ENCODE results near the gene SPDL1. TPM values are rescaled to one million over a fixed set of nuclear protein-coding genes. Genes with fewer than 3 reads are reported as not detected.

SPDL1 gene
- total RNA-seq, 4 donors from 2014 or later: 0.78 to 4.6 (median 3.2) TPM

DNA sequence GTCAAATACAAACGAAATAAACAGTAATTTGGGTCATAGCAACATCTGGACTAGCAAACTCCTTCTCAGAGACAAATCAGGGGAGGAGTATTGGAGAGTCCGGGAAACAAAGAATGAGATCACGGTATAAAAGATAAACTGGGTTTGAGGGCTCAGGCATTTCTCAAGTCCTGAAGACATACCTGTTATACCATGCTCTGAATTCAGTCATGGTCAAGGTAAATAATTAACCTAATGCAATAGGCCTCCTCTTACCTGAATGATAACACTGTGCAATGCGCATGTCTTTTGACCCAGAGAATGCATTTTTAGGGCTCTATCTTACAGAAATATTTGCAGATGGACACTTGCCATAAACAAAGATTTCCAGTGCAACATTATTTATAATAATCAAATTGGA lies 31.9 kb upstream of the SPDL1 start:
- Histone ChIP-seq H3K9me3 (no peaks in the 10 kb centered on the region), H3K27me3 (peaks cover 0 to 7% (median 0%) of the 10 kb centered on the region in 3 donors), H3K4me1 (no peaks in the 10 kb centered on the region), H3K27ac (no peak overlapping the region), H3K36me3 (no peaks in the 10 kb centered on the region), H3K4me3 (no peak overlapping the region)
- in situ Hi-C loops (cut with MboI; ENCODE audit: low sequenced_read_pairs in 4 of 4) (loop anchor here in 1 of 4 donors (25.0 kb wide), 2 partner anchors 564 to 864 kb away; no protein-coding TSS in a partner anchor), intact Hi-C loops (cut with DNase I; ENCODE audit: low total_unique reads) (no loop called here)
- ATAC-seq (no peak), DNase-seq (no peak)
- TF ChIP-seq, protein P1, sequence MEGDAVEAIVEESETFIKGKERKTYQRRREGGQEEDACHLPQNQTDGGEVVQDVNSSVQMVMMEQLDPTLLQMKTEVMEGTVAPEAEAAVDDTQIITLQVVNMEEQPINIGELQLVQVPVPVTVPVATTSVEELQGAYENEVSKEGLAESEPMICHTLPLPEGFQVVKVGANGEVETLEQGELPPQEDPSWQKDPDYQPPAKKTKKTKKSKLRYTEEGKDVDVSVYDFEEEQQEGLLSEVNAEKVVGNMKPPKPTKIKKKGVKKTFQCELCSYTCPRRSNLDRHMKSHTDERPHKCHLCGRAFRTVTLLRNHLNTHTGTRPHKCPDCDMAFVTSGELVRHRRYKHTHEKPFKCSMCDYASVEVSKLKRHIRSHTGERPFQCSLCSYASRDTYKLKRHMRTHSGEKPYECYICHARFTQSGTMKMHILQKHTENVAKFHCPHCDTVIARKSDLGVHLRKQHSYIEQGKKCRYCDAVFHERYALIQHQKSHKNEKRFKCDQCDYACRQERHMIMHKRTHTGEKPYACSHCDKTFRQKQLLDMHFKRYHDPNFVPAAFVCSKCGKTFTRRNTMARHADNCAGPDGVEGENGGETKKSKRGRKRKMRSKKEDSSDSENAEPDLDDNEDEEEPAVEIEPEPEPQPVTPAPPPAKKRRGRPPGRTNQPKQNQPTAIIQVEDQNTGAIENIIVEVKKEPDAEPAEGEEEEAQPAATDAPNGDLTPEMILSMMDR (IDR thresholded peaks at IDR 0.05 in 4 of 5, conservative IDR thresholded peaks at IDR 0.05 in 1 of 5): no peak
- TF ChIP-seq POLR2A (IDR thresholded peaks at IDR 0.05): no peak

DNA sequence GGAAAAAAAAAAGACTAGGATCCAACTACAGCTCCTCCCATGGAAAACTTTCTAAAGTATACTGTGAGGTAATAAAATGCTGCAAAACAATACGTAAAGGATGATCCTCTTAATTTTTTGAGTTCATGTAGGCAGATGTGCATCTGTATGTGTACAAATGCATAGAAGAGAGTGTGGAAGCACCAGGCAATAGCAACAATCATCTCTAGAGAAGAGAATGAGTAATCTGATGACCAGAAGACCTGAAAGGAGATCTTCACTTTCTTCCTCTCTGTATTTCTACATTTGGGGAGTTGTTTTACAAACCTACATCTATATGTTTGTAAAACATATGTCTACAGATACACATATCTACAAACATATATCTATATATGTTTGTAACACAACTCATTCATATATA lies 29.3 kb upstream of the SPDL1 start:
- intact Hi-C loops (cut with DNase I; ENCODE audit: low total_unique reads) (no loop called here), in situ Hi-C loops (cut with MboI; ENCODE audit: low sequenced_read_pairs in 4 of 4) (loop anchor here in 1 of 4 donors (25.0 kb wide), 2 partner anchors 567 to 867 kb away; no protein-coding TSS in a partner anchor)
- TF ChIP-seq, protein P1 (IDR thresholded peaks at IDR 0.05 in 4 of 5, conservative IDR thresholded peaks at IDR 0.05 in 1 of 5): no peak
- TF ChIP-seq POLR2A (IDR thresholded peaks at IDR 0.05): no peak
- Histone ChIP-seq H3K9me3 (no peaks in the 10 kb centered on the region), H3K27me3 (peaks cover 0 to 7% (median 0%) of the 10 kb centered on the region in 3 donors), H3K36me3 (no peaks in the 10 kb centered on the region), H3K27ac (no peak overlapping the region), H3K4me3 (no peak overlapping the region), H3K4me1 (no peaks in the 10 kb centered on the region)
- DNase-seq (no peak), ATAC-seq (no peak)

DNA sequence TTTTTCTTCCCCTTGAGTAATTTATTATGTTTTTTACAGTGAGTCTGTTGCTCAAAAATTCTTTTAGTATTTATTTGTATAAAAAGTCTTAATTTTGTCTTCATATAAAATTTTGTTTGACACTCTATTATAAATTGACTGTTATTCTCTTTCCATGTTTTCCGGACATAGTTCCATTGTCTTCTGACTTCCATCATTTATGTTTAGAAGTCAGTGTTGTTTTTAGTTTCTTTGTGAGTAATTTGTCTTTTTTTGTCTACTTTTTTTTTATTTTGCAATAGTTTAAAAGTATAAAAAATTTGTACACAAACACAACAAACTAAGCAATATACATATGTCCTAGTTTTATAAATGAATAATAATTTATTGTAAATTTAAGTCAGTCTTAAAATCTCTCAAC lies 25.7 kb upstream of the SPDL1 start:
- DNase-seq (no peak), ATAC-seq (no peak)
- intact Hi-C loops (cut with DNase I; ENCODE audit: low total_unique reads): no loop called here
- Histone ChIP-seq H3K27me3 (no peaks in the 10 kb centered on the region), H3K4me3 (no peak overlapping the region), H3K36me3 (no peaks in the 10 kb centered on the region), H3K9me3 (no peaks in the 10 kb centered on the region), H3K27ac (no peak overlapping the region), H3K4me1 (no peaks in the 10 kb centered on the region)
- TF ChIP-seq POLR2A (IDR thresholded peaks at IDR 0.05): no peak
- TF ChIP-seq, protein P1 (IDR thresholded peaks at IDR 0.05 in 4 of 5, conservative IDR thresholded peaks at IDR 0.05 in 1 of 5): no peak
- in situ Hi-C loops (cut with MboI; ENCODE audit: low sequenced_read_pairs in 4 of 4): loop anchor here in 1 of 4 donors (25.0 kb wide), 2 partner anchors 571 to 871 kb away; no protein-coding TSS in a partner anchor

DNA sequence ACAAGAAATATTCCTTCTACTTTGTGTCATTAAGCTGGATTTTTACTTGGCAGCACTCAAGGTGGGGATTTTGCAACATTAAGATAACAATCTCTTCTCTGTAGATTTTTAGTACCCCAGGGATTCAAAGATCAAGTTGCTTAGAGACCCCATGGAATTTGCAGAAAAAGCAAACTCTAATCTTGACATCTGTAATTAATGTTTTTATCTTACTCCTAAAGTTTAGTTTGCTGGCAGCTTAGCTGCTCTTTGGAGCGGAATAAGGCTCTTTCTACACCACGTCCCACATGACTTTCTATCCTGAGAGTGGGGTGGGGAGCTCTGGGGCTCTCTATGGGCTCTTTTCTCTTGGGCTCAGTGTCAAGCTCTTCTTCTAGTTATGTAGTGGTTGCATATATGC lies 21.7 kb upstream of the SPDL1 start:
- Histone ChIP-seq H3K27ac (no peak overlapping the region), H3K4me3 (no peak overlapping the region), H3K9me3 (no peaks in the 10 kb centered on the region), H3K27me3 (no peaks in the 10 kb centered on the region), H3K4me1 (no peaks in the 10 kb centered on the region), H3K36me3 (no peaks in the 10 kb centered on the region)
- TF ChIP-seq, protein P1 (IDR thresholded peaks at IDR 0.05 in 4 of 5, conservative IDR thresholded peaks at IDR 0.05 in 1 of 5): no peak
- TF ChIP-seq POLR2A (IDR thresholded peaks at IDR 0.05): no peak
- no peak for DNase-seq
- intact Hi-C loops (cut with DNase I; ENCODE audit: low total_unique reads): no loop called here
- no peak for ATAC-seq
- in situ Hi-C loops (cut with MboI; ENCODE audit: low sequenced_read_pairs in 4 of 4): loop anchor here in 1 of 4 donors (25.0 kb wide), 2 partner anchors 575 to 875 kb away; no protein-coding TSS in a partner anchor

DNA sequence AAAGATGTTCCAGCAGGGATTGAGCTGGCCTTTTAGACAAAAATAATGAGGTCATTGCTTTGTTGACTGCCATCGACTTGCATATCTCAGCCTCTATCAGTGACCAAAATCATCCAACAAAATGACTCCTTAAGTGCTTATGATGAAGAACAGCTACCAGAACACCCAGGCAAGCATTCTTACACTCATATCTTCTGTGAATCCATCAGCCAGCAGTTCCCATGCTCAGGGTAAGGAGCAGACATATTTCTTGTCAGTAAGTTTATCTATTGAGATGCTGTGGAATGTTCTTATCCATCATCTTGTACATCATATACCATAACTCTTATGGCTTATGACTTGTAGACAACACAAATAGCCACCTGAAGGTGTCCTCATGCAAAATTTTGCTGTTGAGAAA lies 20.2 kb upstream of the SPDL1 start:
- in situ Hi-C loops (cut with MboI; ENCODE audit: low sequenced_read_pairs in 4 of 4): loop anchor here in 1 of 4 donors (25.0 kb wide), 2 partner anchors 576 to 876 kb away; no protein-coding TSS in a partner anchor
- TF ChIP-seq POLR2A (IDR thresholded peaks at IDR 0.05): no peak
- TF ChIP-seq, protein P1 (IDR thresholded peaks at IDR 0.05 in 4 of 5, conservative IDR thresholded peaks at IDR 0.05 in 1 of 5): no peak

More for the DNA sequence above, 20.2 kb upstream of the SPDL1 start:
- DNase-seq: no peak
- Histone ChIP-seq H3K27ac (no peak overlapping the region), H3K4me1 (no peaks in the 10 kb centered on the region), H3K4me3 (no peak overlapping the region), H3K27me3 (peaks cover 0 to 4% (median 0%) of the 10 kb centered on the region in 3 donors), H3K36me3 (no peaks in the 10 kb centered on the region), H3K9me3 (no peaks in the 10 kb centered on the region)
- intact Hi-C loops (cut with DNase I; ENCODE audit: low total_unique reads): no loop called here
- no peak for ATAC-seq
